Measurements from ENCODE around the gene TBC1D8. TPM values are rescaled to one million over a fixed set of nuclear protein-coding genes. Genes with fewer than 3 reads are reported as not detected.

Gene TBC1D8
- total RNA-seq, 1 experiment from 2014 or later: 5.1 TPM

DNA sequence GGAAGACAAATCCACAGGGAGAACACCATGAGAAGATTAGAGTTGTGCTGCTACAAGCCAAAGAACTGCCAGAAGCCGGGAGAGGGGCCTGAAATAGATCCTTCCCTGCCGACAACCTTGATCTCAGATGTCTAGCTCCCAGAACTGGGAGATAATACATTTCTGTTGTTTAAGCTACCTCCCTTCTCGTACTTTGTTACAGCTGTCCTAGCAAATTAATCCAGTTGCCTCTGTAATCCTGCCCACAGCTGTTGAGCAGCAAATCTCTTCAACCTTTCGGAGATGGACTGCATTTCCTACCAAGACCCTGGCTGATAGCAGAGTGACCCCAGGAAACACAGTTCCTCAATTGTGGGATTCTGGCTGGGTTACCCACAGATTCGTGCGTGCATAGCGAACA lies 2.6 kb upstream of the TBC1D8 start:
- H3K4me3 ChIP-seq (ENCODE audit: low read depth, low read length, poor library complexity, severe bottlenecking): no peak overlapping the region
- no peaks in the 10 kb centered on the region for H3K27me3 ChIP-seq (replicated peaks; ENCODE audit: insufficient read depth, low read depth, low read length, poor library complexity)
- H3K4me1 ChIP-seq (ENCODE audit: insufficient read depth, low read length, poor library complexity, severe bottlenecking): peaks cover 13% of the 10 kb centered on the region
- H3K9me3 ChIP-seq (ENCODE audit: low read depth, low read length, poor library complexity, severe bottlenecking): no peaks in the 10 kb centered on the region
- ChIA-PET POLR2A (ENCODE audit: low non-redundant PET) (no interaction called here), CTCF (interaction anchor here (1.0 kb wide), 1 partner anchor 117 kb away, joined by 3 read pairs; no protein-coding TSS in a partner anchor)
- no TSS peak for BruUV-seq (replicated peaks)
- TF ChIP-seq, protein P1, sequence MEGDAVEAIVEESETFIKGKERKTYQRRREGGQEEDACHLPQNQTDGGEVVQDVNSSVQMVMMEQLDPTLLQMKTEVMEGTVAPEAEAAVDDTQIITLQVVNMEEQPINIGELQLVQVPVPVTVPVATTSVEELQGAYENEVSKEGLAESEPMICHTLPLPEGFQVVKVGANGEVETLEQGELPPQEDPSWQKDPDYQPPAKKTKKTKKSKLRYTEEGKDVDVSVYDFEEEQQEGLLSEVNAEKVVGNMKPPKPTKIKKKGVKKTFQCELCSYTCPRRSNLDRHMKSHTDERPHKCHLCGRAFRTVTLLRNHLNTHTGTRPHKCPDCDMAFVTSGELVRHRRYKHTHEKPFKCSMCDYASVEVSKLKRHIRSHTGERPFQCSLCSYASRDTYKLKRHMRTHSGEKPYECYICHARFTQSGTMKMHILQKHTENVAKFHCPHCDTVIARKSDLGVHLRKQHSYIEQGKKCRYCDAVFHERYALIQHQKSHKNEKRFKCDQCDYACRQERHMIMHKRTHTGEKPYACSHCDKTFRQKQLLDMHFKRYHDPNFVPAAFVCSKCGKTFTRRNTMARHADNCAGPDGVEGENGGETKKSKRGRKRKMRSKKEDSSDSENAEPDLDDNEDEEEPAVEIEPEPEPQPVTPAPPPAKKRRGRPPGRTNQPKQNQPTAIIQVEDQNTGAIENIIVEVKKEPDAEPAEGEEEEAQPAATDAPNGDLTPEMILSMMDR (conservative IDR thresholded peaks at IDR 0.05; ENCODE audit: low read depth, low read length): no peak
- no peak for TF ChIP-seq EZH2 (IDR thresholded peaks at IDR 0.05; ENCODE audit: borderline replicate concordance, low read depth, low read length, poor library complexity, severe bottlenecking)
- intact Hi-C loops (cut with micrococcal nuclease; ENCODE audit: unreplicated experiment): loop anchor here (2.0 kb wide), 2 partner anchors 117 to 141 kb away; no protein-coding TSS in a partner anchor
- H3K36me3 ChIP-seq (ENCODE audit: insufficient read depth, low read length, poor library complexity, severe bottlenecking): no peaks in the 10 kb centered on the region
- no peak for DNase-seq (ENCODE audit: low spot score)
- H3K27ac ChIP-seq (ENCODE audit: low read depth, low read length, poor library complexity, severe bottlenecking): no peak overlapping the region

DNA sequence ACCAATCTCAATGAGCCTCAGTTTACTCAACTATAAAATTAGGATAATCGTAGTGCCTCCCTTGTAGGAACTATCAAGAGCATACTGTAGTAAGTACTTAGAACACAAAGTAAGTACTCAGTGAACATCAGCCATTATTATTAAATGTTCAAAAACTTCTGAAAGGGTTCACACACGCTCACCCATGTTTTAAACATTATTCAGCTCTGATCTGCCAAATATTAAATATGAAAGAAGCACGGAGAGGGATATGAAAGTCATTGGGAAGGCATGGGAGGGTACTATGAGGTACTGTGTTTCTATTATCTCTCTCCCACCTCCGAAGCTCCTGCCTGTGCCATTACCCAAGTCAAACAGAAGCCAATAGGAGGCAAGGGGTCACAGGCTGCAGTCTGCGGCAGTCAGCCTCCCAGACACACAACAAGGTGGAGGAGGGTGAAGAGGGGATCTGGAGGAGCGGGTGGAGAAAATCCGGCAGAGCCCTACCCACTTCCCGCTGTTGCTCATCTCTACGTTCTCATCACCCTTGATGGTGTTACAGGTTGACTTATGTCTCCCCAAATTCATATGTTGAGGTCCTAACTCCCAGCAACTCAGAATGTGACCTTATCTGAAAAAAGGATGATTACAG lies 2.0 kb upstream of the TBC1D8 start:
- CTCF ChIA-PET: interaction anchor here (0.6 to 1.0 kb wide), 2 partner anchors 111 to 116 kb away, joined by 3 read pairs; no protein-coding TSS in a partner anchor

DNA sequence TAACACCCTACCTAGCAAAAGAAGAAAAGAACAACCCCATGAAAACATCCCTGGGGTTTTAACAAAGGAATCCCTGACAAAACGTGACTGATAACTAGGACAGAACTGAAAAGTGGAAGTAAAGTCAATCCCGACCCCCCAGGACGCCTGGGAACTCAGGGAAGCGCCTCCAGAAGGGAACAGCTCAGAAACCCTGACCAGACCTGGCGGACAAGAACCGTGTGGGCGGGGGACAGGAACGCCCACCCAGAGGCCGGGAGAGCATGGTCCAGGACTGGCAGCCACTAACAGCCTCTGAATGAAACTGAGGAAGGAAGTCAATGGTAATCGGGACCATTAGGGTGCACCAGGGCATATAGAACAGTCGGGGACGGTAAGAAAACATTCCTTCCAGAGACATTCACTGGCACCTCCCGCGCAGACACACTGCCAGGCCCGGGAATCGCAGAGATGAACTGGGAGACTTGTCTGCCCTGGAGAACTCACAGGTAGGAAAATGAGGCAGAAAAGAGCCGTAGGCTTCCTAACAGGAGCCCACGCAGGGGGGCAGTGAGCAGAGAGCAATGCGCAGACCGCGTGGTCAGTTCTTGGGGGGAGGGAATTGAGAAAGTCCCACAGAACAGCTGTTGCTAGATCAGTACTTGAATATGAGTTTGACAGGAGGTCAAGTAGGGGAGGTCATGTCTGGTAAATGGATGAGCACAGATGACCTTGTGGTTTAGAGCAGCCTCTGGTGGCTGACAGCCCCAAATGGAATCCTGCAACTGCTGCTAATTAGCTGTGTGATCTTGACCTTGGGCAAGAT lies 1.3 kb upstream of the TBC1D8 start:
- H3K27ac ChIP-seq (ENCODE audit: low read depth, low read length, poor library complexity, severe bottlenecking): no peak overlapping the region
- H3K4me1 ChIP-seq (ENCODE audit: insufficient read depth, low read length, poor library complexity, severe bottlenecking): peaks cover 13% of the 10 kb centered on the region
- H3K36me3 ChIP-seq (ENCODE audit: insufficient read depth, low read length, poor library complexity, severe bottlenecking): no peaks in the 10 kb centered on the region
- ChIA-PET POLR2A (ENCODE audit: low non-redundant PET) (no interaction called here), CTCF (interaction anchor here (0.6 to 1.0 kb wide), 2 partner anchors 110 to 115 kb away, joined by 3 read pairs; no protein-coding TSS in a partner anchor)
- H3K27me3 ChIP-seq (replicated peaks; ENCODE audit: insufficient read depth, low read depth, low read length, poor library complexity): no peaks in the 10 kb centered on the region
- intact Hi-C loops (cut with micrococcal nuclease; ENCODE audit: unreplicated experiment): loop anchor here (2.0 kb wide), 2 partner anchors 116 to 140 kb away; no protein-coding TSS in a partner anchor
- peak; percentile 28 for DNase-seq (ENCODE audit: low spot score)
- TF ChIP-seq, protein P1 (conservative IDR thresholded peaks at IDR 0.05; ENCODE audit: low read depth, low read length): peak; percentile 57
- TF ChIP-seq EZH2 (IDR thresholded peaks at IDR 0.05; ENCODE audit: borderline replicate concordance, low read depth, low read length, poor library complexity, severe bottlenecking): no peak
- peak overlapping the region; percentile 67 for H3K4me3 ChIP-seq (ENCODE audit: low read depth, low read length, poor library complexity, severe bottlenecking)
- BruUV-seq (replicated peaks): no TSS peak
- H3K9me3 ChIP-seq (ENCODE audit: low read depth, low read length, poor library complexity, severe bottlenecking): no peaks in the 10 kb centered on the region

More for the DNA sequence above, 2.0 kb upstream of the TBC1D8 start:
- POLR2A ChIA-PET (ENCODE audit: low non-redundant PET): no interaction called here
- DNase-seq (ENCODE audit: low spot score): no peak
- Histone ChIP-seq H3K36me3 (ENCODE audit: insufficient read depth, low read length, poor library complexity, severe bottlenecking) (no peaks in the 10 kb centered on the region), H3K9me3 (ENCODE audit: low read depth, low read length, poor library complexity, severe bottlenecking) (no peaks in the 10 kb centered on the region), H3K27me3 (replicated peaks; ENCODE audit: insufficient read depth, low read depth, low read length, poor library complexity) (no peaks in the 10 kb centered on the region), H3K4me3 (ENCODE audit: low read depth, low read length, poor library complexity, severe bottlenecking) (no peak overlapping the region), H3K4me1 (ENCODE audit: insufficient read depth, low read length, poor library complexity, severe bottlenecking) (peaks cover 13% of the 10 kb centered on the region), H3K27ac (ENCODE audit: low read depth, low read length, poor library complexity, severe bottlenecking) (no peak overlapping the region)
- no TSS peak for BruUV-seq (replicated peaks)
- intact Hi-C loops (cut with micrococcal nuclease; ENCODE audit: unreplicated experiment): loop anchor here (2.0 kb wide), 2 partner anchors 116 to 140 kb away; no protein-coding TSS in a partner anchor
- TF ChIP-seq, protein P1 (conservative IDR thresholded peaks at IDR 0.05; ENCODE audit: low read depth, low read length): no peak; the same call in 1 of the 2 replicates
- TF ChIP-seq EZH2 (IDR thresholded peaks at IDR 0.05; ENCODE audit: borderline replicate concordance, low read depth, low read length, poor library complexity, severe bottlenecking): no peak

Data from A673 (cell line).